Loucy (cell line): ENCODE measurements around the gene IRF2.
"Not testable (repeated sequence)": the region's sequence is repeated elsewhere in the genome, so short reads cannot be mapped to it uniquely, and the experiment has no call there.

Experiments
- CTCF ChIP-seq: fragments of 200-600 bp; sonication (generic); conservative IDR thresholded peaks from 2 replicates; pipeline ENCODE4 v1.5.1; 2014; ENCODE audit warnings: mild to moderate bottlenecking, antibody characterized with exemption, low read length
- EZH2phosphoT487 ChIP-seq: fragments of 200-600 bp; IDR thresholded peaks from 2 replicates; pipeline ENCODE4 v1.6.1; 2018; ENCODE audit warnings: antibody characterized with exemption, mild to moderate bottlenecking, moderate library complexity, borderline replicate concordance

DNA sequence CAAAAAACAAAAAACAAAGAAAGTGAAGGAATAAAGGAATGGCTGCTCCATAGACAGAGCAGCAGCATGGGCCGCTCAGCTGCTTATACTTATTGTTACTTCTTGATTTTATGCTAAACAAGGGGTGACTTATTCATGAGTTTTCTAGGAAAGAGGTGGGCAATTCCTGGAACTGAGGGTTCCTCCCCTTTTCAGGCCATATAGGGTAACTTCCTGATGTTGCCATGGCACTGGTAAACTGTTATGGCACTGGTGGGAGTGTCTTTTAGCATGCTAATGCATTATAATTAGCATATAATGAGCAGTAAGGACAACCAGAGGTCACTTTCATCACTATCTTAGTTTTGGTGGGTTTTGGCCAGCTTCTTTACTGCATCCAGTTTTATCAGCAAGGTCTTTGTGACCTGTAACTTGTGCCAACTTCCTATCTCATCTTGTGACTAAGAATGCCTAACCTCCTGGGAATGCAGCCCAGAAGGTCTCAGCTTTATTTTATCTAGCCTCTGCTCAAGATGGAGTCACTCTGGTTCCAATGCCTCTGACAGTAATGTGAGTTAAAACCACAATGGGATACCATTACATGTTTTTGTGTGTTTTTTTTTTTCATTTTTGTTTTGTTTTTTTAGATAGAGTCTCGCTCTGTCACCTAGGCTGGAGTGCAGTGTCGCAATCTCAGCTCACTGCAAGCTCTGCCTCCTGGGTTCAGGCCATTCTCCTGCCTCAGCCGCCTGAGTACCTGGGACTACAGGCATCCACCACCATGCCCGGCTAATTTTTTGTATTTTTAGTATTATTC lies 134.8 kb downstream of the IRF2 start:
- not testable (repeated sequence) for TF ChIP-seq CTCF, EZH2phosphoT487
